Measurements from ENCODE around the gene SEC24B. TPM values are rescaled to one million over a fixed set of nuclear protein-coding genes. Genes with fewer than 3 reads are reported as not detected.
A peak's percentile ranks its signal among the peaks of the same experiment; 100 is the strongest.
"Not testable (repeated sequence)": the region's sequence is repeated elsewhere in the genome, so short reads cannot be mapped to it uniquely, and the experiment has no call there.

The SEC24B gene
- total RNA-seq, 1 donor from 2014 or later = 32.3 TPM

- Mint-ChIP-seq H3K9me3 (peaks cover 4% of the 10 kb centered on the region), H3K27me3 (ENCODE audit: low read depth) (no peaks in the 10 kb centered on the region), H3K4me3 (ENCODE audit: low read depth) (no peak overlapping the region), H3K27ac (no peak overlapping the region), H3K4me1 (ENCODE audit: low read depth) (peaks cover 8% of the 10 kb centered on the region), H3K36me3 (ENCODE audit: low read depth) (peaks cover 23% of the 10 kb centered on the region)
- intact Hi-C loops (cut with micrococcal nuclease) = no loop called here
- no peak for DNase-seq (ENCODE audit: low spot score)
These were observed 118.6 kb downstream of the SEC24B start for GRCh38 chr4:109552237-109552636.

GRCh38 chr4:109553130-109553529, 119.5 kb downstream of the SEC24B start:
- Mint-ChIP-seq H3K4me3 (ENCODE audit: low read depth) (no peak overlapping the region), H3K4me1 (ENCODE audit: low read depth) (peaks cover 8% of the 10 kb centered on the region), H3K27ac (no peak overlapping the region), H3K9me3 (peaks cover 7% of the 10 kb centered on the region), H3K36me3 (ENCODE audit: low read depth) (peaks cover 21% of the 10 kb centered on the region), H3K27me3 (ENCODE audit: low read depth) (no peaks in the 10 kb centered on the region)
- no peak for DNase-seq (ENCODE audit: low spot score)
- intact Hi-C loops (cut with micrococcal nuclease) = no loop called here

GRCh38 chr4:109554971-109555370, 121.4 kb downstream of the SEC24B start:
- no peak for DNase-seq (ENCODE audit: low spot score)
- Mint-ChIP-seq H3K4me1 (ENCODE audit: low read depth) (peaks cover 8% of the 10 kb centered on the region), H3K36me3 (ENCODE audit: low read depth) (peaks cover 20% of the 10 kb centered on the region), H3K9me3 (peaks cover 6% of the 10 kb centered on the region), H3K4me3 (ENCODE audit: low read depth) (no peak overlapping the region), H3K27me3 (ENCODE audit: low read depth) (no peaks in the 10 kb centered on the region), H3K27ac (no peak overlapping the region)
- intact Hi-C loops (cut with micrococcal nuclease) = no loop called here

GRCh38 chr4:109557433-109557832, 123.8 kb downstream of the SEC24B start:
- peaks cover 18% of the 10 kb centered on the region for H3K4me1 Mint-ChIP-seq (ENCODE audit: low read depth)
- intact Hi-C loops (cut with micrococcal nuclease) = no loop called here
- H3K36me3 Mint-ChIP-seq (ENCODE audit: low read depth) = peaks cover 19% of the 10 kb centered on the region
- H3K27ac Mint-ChIP-seq = no peak overlapping the region
- H3K9me3 Mint-ChIP-seq = peaks cover 6% of the 10 kb centered on the region
- no peaks in the 10 kb centered on the region for H3K27me3 Mint-ChIP-seq (ENCODE audit: low read depth)
- H3K4me3 Mint-ChIP-seq (ENCODE audit: low read depth) = no peak overlapping the region
- no peak for DNase-seq (ENCODE audit: low spot score)

GRCh38 chr4:109558095-109558494, 124.5 kb downstream of the SEC24B start:
- H3K4me3 Mint-ChIP-seq (ENCODE audit: low read depth) = peak overlapping the region; percentile 49
- H3K27ac Mint-ChIP-seq; H3K9me3 Mint-ChIP-seq; DNase-seq (ENCODE audit: low spot score); H3K27me3 Mint-ChIP-seq (ENCODE audit: low read depth); intact Hi-C loops (cut with micrococcal nuclease): not testable (repeated sequence)
- peaks cover 25% of the 10 kb centered on the region for H3K36me3 Mint-ChIP-seq (ENCODE audit: low read depth)
- H3K4me1 Mint-ChIP-seq (ENCODE audit: low read depth) = peaks cover 25% of the 10 kb centered on the region

GRCh38 chr4:109559625-109559982, 126.0 kb downstream of the SEC24B start:
- Mint-ChIP-seq H3K36me3 (ENCODE audit: low read depth) (peaks cover 30% of the 10 kb centered on the region), H3K27ac (peak overlapping the region; percentile 93), H3K4me3 (ENCODE audit: low read depth) (peak overlapping the region; percentile 81), H3K4me1 (ENCODE audit: low read depth) (peaks cover 31% of the 10 kb centered on the region), H3K9me3 (peaks cover 6% of the 10 kb centered on the region), H3K27me3 (ENCODE audit: low read depth) (no peaks in the 10 kb centered on the region)
- intact Hi-C loops (cut with micrococcal nuclease) = no loop called here
- no peak for DNase-seq (ENCODE audit: low spot score)

GRCh38 chr4:109559983-109560686, 126.5 kb downstream of the SEC24B start, which contains the start of gene MCUB:
MCUB (plus strand) TSS chr4:109560246; CDS start chr4:109560338, 92 bp downstream.
- intact Hi-C loops (cut with micrococcal nuclease) = loop anchor here (2.0 to 10.0 kb wide), 6 partner anchors 89 to 635 kb away; partner anchors contain the start of genes CASP6, ELOVL6, PLA2G12A and SEC24B
- Mint-ChIP-seq H3K27me3 (ENCODE audit: low read depth) (no peaks in the 10 kb centered on the region), H3K36me3 (ENCODE audit: low read depth) (peaks cover 35% of the 10 kb centered on the region), H3K27ac (peak within 1 kb of the TSS; percentile 93), H3K4me1 (ENCODE audit: low read depth) (peaks cover 33% of the 10 kb centered on the region), H3K9me3 (peaks cover 6% of the 10 kb centered on the region), H3K4me3 (ENCODE audit: low read depth) (peak within 1 kb of the TSS; percentile 84)
- peak; percentile 93 for DNase-seq (ENCODE audit: low spot score)

GRCh38 chr4:109560687-109561461, 127.3 kb downstream of the SEC24B start:
- Mint-ChIP-seq H3K4me3 (ENCODE audit: low read depth) (peak overlapping the region; percentile 84), H3K36me3 (ENCODE audit: low read depth) (peaks cover 36% of the 10 kb centered on the region), H3K4me1 (ENCODE audit: low read depth) (peaks cover 36% of the 10 kb centered on the region), H3K27me3 (ENCODE audit: low read depth) (no peaks in the 10 kb centered on the region), H3K9me3 (peaks cover 6% of the 10 kb centered on the region), H3K27ac (peak overlapping the region; percentile 90)
- peak; percentile 52 for DNase-seq (ENCODE audit: low spot score)
- intact Hi-C loops (cut with micrococcal nuclease) = loop anchor here (1.0 to 10.0 kb wide), 8 partner anchors 14 to 634 kb away; partner anchors contain the start of genes CASP6, ELOVL6, PLA2G12A and SEC24B

GRCh38 chr4:109562457-109563239, 129.0 kb downstream of the SEC24B start:
- peak overlapping the region; percentile 17 for H3K4me3 Mint-ChIP-seq (ENCODE audit: low read depth)
- H3K4me1 Mint-ChIP-seq (ENCODE audit: low read depth) = peaks cover 36% of the 10 kb centered on the region
- H3K36me3 Mint-ChIP-seq (ENCODE audit: low read depth) = peaks cover 32% of the 10 kb centered on the region
- H3K27me3 Mint-ChIP-seq (ENCODE audit: low read depth) = no peaks in the 10 kb centered on the region
- no peak for DNase-seq (ENCODE audit: low spot score)
- intact Hi-C loops (cut with micrococcal nuclease) = loop anchor here (10.0 kb wide), 1 partner anchor 632 kb away; the partner anchor contains the start of gene ELOVL6
- no peak overlapping the region for H3K27ac Mint-ChIP-seq
- H3K9me3 Mint-ChIP-seq = peaks cover 6% of the 10 kb centered on the region

GRCh38 chr4:109571494-109571893, 137.9 kb downstream of the SEC24B start:
- Mint-ChIP-seq H3K4me1 (ENCODE audit: low read depth) (peaks cover 33% of the 10 kb centered on the region), H3K27ac (no peak overlapping the region), H3K9me3 (peaks cover 4% of the 10 kb centered on the region), H3K36me3 (ENCODE audit: low read depth) (peaks cover 28% of the 10 kb centered on the region), H3K27me3 (ENCODE audit: low read depth) (peaks cover 6% of the 10 kb centered on the region), H3K4me3 (ENCODE audit: low read depth) (no peak overlapping the region)
- intact Hi-C loops (cut with micrococcal nuclease) = no loop called here
- no peak for DNase-seq (ENCODE audit: low spot score)

- peaks cover 30% of the 10 kb centered on the region for H3K36me3 Mint-ChIP-seq (ENCODE audit: low read depth)
- H3K9me3 Mint-ChIP-seq = peaks cover 4% of the 10 kb centered on the region
- H3K4me1 Mint-ChIP-seq (ENCODE audit: low read depth) = peaks cover 36% of the 10 kb centered on the region
- intact Hi-C loops (cut with micrococcal nuclease) = no loop called here
- no peak overlapping the region for H3K4me3 Mint-ChIP-seq (ENCODE audit: low read depth)
- no peak for DNase-seq (ENCODE audit: low spot score)
- H3K27me3 Mint-ChIP-seq (ENCODE audit: low read depth) = peaks cover 6% of the 10 kb centered on the region
- no peak overlapping the region for H3K27ac Mint-ChIP-seq
These were observed 138.5 kb downstream of the SEC24B start for GRCh38 chr4:109572154-109572553.

GRCh38 chr4:109574443-109574850, 140.8 kb downstream of the SEC24B start:
- Mint-ChIP-seq H3K4me1 (ENCODE audit: low read depth) (peaks cover 39% of the 10 kb centered on the region), H3K36me3 (ENCODE audit: low read depth) (peaks cover 36% of the 10 kb centered on the region), H3K4me3 (ENCODE audit: low read depth) (peak overlapping the region; percentile 11), H3K9me3 (peaks cover 4% of the 10 kb centered on the region), H3K27me3 (ENCODE audit: low read depth) (peaks cover 6% of the 10 kb centered on the region), H3K27ac (no peak overlapping the region)
- intact Hi-C loops (cut with micrococcal nuclease) = no loop called here
- DNase-seq (ENCODE audit: low spot score) = no peak

All from activated T-helper 2 cell treated with anti-CD3 and anti-CD28 coated beads, Interferon-gamma antibody, Interleukin-2, Interleukin-4, amounts not matched to agents 10 μg/mL and 5 μg/mL and 100 μg/mL, durations not matched to agents 14 hours and 24 hours and 36 hours (primary cell).